Measurements from ENCODE around the gene MAPKAP1. TPM values are rescaled to one million over a fixed set of nuclear protein-coding genes. Genes with fewer than 3 reads are reported as not detected.

MAPKAP1 gene
- total and polyA plus RNA-seq, 2 experiments from 2014 or later = 68.4 to 98.5 TPM

DNA sequence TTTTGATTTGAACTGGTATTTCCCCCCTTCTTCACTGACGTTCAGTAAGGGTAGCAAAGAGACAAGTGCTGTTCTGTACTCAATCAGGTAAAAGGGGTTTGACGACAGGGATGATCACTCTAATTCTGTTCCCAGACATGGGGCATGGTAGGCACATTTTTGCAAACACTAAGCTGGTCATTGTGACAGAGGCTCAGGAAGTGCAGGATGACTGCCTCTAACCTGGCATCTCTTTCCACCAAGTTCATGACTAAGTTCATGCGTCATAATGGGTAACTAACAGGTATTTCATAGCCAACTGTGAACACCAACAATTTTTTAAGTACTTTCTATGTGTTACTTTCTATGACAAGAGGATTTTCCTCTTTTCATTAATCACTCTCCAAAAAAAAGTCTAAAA is 166.5 kb downstream of the MAPKAP1 start:
- H3K4me1 ChIP-seq (ENCODE audit: insufficient read depth) = peaks cover 7% of the 10 kb centered on the region; the same call in 1 of the 2 replicates
- no peak overlapping the region for H2AFZ ChIP-seq
- H3K4me1 Mint-ChIP-seq = peaks cover 8% of the 10 kb centered on the region
- DNase-seq (ENCODE audit: low spot score) = no peak
- ATAC-seq = no peak
- H3K27me3 Mint-ChIP-seq (ENCODE audit: insufficient read depth, low read depth, poor library complexity) = no peaks in the 10 kb centered on the region
- no peak overlapping the region for H3K4me3 Mint-ChIP-seq
- no peaks in the 10 kb centered on the region for H3K9me2 ChIP-seq (ENCODE audit: insufficient read depth)
- no peaks in the 10 kb centered on the region for H3K79me2 ChIP-seq (replicated peaks; ENCODE audit: insufficient read depth)
- H4K20me1 ChIP-seq (replicated peaks; ENCODE audit: insufficient read depth) = peaks cover 5% of the 10 kb centered on the region
- H3F3A ChIP-seq (replicated peaks; ENCODE audit: low read depth) = no peaks in the 10 kb centered on the region
- no peak for TF ChIP-seq ZNF114 (CRISPR knock-in tag; IDR thresholded peaks at IDR 0.05)
- no peak for TF ChIP-seq ZNF331 (CRISPR knock-in tag; IDR thresholded peaks at IDR 0.05; ENCODE audit: low read depth)
- no peak for TF ChIP-seq EZH2 (IDR thresholded peaks at IDR 0.05; ENCODE audit: low read depth, unreplicated experiment)
- no peak for TF ChIP-seq POLR2AphosphoS5 (IDR thresholded peaks at IDR 0.05; ENCODE audit: low read depth)
- TF ChIP-seq, protein P1, sequence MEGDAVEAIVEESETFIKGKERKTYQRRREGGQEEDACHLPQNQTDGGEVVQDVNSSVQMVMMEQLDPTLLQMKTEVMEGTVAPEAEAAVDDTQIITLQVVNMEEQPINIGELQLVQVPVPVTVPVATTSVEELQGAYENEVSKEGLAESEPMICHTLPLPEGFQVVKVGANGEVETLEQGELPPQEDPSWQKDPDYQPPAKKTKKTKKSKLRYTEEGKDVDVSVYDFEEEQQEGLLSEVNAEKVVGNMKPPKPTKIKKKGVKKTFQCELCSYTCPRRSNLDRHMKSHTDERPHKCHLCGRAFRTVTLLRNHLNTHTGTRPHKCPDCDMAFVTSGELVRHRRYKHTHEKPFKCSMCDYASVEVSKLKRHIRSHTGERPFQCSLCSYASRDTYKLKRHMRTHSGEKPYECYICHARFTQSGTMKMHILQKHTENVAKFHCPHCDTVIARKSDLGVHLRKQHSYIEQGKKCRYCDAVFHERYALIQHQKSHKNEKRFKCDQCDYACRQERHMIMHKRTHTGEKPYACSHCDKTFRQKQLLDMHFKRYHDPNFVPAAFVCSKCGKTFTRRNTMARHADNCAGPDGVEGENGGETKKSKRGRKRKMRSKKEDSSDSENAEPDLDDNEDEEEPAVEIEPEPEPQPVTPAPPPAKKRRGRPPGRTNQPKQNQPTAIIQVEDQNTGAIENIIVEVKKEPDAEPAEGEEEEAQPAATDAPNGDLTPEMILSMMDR (conservative IDR thresholded peaks at IDR 0.05; ENCODE audit: low read depth in 2 of 2) = no peak
- TF ChIP-seq, protein P2, sequence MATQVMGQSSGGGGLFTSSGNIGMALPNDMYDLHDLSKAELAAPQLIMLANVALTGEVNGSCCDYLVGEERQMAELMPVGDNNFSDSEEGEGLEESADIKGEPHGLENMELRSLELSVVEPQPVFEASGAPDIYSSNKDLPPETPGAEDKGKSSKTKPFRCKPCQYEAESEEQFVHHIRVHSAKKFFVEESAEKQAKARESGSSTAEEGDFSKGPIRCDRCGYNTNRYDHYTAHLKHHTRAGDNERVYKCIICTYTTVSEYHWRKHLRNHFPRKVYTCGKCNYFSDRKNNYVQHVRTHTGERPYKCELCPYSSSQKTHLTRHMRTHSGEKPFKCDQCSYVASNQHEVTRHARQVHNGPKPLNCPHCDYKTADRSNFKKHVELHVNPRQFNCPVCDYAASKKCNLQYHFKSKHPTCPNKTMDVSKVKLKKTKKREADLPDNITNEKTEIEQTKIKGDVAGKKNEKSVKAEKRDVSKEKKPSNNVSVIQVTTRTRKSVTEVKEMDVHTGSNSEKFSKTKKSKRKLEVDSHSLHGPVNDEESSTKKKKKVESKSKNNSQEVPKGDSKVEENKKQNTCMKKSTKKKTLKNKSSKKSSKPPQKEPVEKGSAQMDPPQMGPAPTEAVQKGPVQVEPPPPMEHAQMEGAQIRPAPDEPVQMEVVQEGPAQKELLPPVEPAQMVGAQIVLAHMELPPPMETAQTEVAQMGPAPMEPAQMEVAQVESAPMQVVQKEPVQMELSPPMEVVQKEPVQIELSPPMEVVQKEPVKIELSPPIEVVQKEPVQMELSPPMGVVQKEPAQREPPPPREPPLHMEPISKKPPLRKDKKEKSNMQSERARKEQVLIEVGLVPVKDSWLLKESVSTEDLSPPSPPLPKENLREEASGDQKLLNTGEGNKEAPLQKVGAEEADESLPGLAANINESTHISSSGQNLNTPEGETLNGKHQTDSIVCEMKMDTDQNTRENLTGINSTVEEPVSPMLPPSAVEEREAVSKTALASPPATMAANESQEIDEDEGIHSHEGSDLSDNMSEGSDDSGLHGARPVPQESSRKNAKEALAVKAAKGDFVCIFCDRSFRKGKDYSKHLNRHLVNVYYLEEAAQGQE (IDR thresholded peaks at IDR 0.05; ENCODE audit: unreplicated experiment) = no peak
- TF ChIP-seq, protein P3, sequence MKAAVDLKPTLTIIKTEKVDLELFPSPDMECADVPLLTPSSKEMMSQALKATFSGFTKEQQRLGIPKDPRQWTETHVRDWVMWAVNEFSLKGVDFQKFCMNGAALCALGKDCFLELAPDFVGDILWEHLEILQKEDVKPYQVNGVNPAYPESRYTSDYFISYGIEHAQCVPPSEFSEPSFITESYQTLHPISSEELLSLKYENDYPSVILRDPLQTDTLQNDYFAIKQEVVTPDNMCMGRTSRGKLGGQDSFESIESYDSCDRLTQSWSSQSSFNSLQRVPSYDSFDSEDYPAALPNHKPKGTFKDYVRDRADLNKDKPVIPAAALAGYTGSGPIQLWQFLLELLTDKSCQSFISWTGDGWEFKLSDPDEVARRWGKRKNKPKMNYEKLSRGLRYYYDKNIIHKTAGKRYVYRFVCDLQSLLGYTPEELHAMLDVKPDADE (IDR thresholded peaks at IDR 0.05) = no peak
- no peak for TF ChIP-seq STAT1 (IDR thresholded peaks at IDR 0.05; ENCODE audit: unreplicated experiment)
- TF ChIP-seq CREB1 (CRISPR knock-in tag; IDR thresholded peaks at IDR 0.05; ENCODE audit: low read depth) = no peak
- TF ChIP-seq JUNB (IDR thresholded peaks at IDR 0.05; ENCODE audit: unreplicated experiment) = no peak
- TF ChIP-seq EZH2phosphoT487 (IDR thresholded peaks at IDR 0.05; ENCODE audit: unreplicated experiment) = no peak
- TF ChIP-seq, protein P4, sequence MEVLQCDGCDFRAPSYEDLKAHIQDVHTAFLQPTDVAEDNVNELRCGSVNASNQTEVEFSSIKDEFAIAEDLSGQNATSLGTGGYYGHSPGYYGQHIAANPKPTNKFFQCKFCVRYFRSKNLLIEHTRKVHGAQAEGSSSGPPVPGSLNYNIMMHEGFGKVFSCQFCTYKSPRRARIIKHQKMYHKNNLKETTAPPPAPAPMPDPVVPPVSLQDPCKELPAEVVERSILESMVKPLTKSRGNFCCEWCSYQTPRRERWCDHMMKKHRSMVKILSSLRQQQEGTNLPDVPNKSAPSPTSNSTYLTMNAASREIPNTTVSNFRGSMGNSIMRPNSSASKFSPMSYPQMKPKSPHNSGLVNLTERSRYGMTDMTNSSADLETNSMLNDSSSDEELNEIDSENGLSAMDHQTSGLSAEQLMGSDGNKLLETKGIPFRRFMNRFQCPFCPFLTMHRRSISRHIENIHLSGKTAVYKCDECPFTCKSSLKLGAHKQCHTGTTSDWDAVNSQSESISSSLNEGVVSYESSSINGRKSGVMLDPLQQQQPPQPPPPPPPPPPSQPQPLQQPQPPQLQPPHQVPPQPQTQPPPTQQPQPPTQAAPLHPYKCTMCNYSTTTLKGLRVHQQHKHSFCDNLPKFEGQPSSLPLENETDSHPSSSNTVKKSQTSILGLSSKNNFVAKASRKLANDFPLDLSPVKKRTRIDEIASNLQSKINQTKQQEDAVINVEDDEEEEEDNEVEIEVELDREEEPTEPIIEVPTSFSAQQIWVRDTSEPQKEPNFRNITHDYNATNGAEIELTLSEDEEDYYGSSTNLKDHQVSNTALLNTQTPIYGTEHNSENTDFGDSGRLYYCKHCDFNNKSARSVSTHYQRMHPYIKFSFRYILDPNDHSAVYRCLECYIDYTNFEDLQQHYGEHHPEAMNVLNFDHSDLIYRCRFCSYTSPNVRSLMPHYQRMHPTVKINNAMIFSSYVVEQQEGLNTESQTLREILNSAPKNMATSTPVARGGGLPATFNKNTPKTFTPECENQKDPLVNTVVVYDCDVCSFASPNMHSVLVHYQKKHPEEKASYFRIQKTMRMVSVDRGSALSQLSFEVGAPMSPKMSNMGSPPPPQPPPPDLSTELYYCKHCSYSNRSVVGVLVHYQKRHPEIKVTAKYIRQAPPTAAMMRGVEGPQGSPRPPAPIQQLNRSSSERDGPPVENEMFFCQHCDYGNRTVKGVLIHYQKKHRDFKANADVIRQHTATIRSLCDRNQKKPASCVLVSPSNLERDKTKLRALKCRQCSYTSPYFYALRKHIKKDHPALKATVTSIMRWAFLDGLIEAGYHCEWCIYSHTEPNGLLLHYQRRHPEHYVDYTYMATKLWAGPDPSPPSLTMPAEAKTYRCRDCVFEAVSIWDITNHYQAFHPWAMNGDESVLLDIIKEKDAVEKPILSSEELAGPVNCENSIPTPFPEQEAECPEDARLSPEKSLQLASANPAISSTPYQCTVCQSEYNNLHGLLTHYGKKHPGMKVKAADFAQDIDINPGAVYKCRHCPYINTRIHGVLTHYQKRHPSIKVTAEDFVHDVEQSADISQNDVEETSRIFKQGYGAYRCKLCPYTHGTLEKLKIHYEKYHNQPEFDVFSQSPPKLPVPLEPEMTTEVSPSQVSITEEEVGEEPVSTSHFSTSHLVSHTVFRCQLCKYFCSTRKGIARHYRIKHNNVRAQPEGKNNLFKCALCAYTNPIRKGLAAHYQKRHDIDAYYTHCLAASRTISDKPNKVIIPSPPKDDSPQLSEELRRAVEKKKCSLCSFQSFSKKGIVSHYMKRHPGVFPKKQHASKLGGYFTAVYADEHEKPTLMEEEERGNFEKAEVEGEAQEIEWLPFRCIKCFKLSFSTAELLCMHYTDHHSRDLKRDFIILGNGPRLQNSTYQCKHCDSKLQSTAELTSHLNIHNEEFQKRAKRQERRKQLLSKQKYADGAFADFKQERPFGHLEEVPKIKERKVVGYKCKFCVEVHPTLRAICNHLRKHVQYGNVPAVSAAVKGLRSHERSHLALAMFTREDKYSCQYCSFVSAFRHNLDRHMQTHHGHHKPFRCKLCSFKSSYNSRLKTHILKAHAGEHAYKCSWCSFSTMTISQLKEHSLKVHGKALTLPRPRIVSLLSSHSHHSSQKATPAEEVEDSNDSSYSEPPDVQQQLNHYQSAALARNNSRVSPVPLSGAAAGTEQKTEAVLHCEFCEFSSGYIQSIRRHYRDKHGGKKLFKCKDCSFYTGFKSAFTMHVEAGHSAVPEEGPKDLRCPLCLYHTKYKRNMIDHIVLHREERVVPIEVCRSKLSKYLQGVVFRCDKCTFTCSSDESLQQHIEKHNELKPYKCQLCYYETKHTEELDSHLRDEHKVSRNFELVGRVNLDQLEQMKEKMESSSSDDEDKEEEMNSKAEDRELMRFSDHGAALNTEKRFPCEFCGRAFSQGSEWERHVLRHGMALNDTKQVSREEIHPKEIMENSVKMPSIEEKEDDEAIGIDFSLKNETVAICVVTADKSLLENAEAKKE (CRISPR knock-in tag; IDR thresholded peaks at IDR 0.05) = no peak
- TF ChIP-seq NANOG (IDR thresholded peaks at IDR 0.05; ENCODE audit: borderline replicate concordance) = no peak
- no peak overlapping the region for H3K4me3 ChIP-seq
- H3K27ac Mint-ChIP-seq = peak overlapping the region; percentile 7; the same call in 1 of the 2 replicates
- no peak overlapping the region for H3K4me2 ChIP-seq
- H3K27me3 ChIP-seq (ENCODE audit: insufficient read depth) = no peaks in the 10 kb centered on the region
- 0 out of 2 replicates have a peak overlapping the region, but pooled peaks have one; percentile 12 for H3K27ac ChIP-seq (ENCODE audit: low read depth)
- no peaks in the 10 kb centered on the region for H3K36me3 Mint-ChIP-seq (ENCODE audit: low read depth)
- H3K36me3 ChIP-seq (ENCODE audit: insufficient read depth) = no peaks in the 10 kb centered on the region
- H3K9me3 Mint-ChIP-seq = no peaks in the 10 kb centered on the region

Measured in GM23338 (cell line).